Ovary (tissue), 3 donors: ENCODE data around the gene SLC6A2.
"Not testable (repeated sequence)": the region's sequence is repeated elsewhere in the genome, so short reads cannot be mapped to it uniquely, and the experiment has no call there.

Source experiments
- EP300 ChIP-seq: sonication (generic); formaldehyde crosslinking; IDR thresholded peaks from one replicate; pipeline ENCODE4 v1.6.1; 2017; ENCODE audit warnings: antibody characterized with exemption
- POLR2A ChIP-seq: fragments of 450-650 bp; IDR thresholded peaks from one replicate; pipeline ENCODE4 v1.6.1; 2017; ENCODE audit warnings: antibody characterized with exemption, mild to moderate bottlenecking, moderate library complexity
- TF ChIP-seq, protein P1 (sequence below), 3 donors: fragments of 450-650 bp in 2 of 3; fragments of 200-600 bp in 1 of 3; IDR thresholded peaks; one replicate each; pipeline versions ENCODE4 v1.5.1 to v1.8.0; 2016 to 2022; ENCODE audit warnings: antibody characterized with exemption in 3 of 3, mild to moderate bottlenecking in 1 of 3
- donor health status: DM: no; HTN: no; CAD: no.

DNA sequence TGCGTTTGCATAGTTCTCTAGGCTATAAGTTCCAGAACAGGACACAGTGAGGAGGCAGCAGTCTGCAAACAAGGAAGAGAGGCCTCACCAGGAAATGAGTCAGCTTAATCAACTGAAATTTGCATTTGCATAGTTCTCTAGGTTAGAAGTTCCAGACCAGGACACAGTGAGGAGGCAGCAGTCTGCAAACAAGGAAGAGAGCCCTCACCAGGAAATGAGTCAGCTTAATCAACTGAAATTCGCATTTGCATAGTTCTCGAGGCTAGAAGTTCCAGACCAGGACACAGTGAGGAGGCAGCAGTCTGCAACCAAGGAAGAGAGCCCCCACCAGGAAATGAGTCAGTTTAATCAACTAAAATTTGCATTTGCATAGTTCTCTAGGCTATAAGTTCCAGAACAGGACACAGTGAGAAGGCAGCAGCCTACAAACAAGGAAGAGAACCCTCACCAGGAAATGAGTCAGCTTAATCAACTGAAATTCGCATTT, 97.4 kb downstream of the SLC6A2 start:
- not testable (repeated sequence) for TF ChIP-seq POLR2A, EP300
- TF ChIP-seq, protein P1, sequence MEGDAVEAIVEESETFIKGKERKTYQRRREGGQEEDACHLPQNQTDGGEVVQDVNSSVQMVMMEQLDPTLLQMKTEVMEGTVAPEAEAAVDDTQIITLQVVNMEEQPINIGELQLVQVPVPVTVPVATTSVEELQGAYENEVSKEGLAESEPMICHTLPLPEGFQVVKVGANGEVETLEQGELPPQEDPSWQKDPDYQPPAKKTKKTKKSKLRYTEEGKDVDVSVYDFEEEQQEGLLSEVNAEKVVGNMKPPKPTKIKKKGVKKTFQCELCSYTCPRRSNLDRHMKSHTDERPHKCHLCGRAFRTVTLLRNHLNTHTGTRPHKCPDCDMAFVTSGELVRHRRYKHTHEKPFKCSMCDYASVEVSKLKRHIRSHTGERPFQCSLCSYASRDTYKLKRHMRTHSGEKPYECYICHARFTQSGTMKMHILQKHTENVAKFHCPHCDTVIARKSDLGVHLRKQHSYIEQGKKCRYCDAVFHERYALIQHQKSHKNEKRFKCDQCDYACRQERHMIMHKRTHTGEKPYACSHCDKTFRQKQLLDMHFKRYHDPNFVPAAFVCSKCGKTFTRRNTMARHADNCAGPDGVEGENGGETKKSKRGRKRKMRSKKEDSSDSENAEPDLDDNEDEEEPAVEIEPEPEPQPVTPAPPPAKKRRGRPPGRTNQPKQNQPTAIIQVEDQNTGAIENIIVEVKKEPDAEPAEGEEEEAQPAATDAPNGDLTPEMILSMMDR (IDR thresholded peaks at IDR 0.05) = not testable (repeated sequence)
